Measurements from ENCODE around the gene KCNAB1. TPM values are rescaled to one million over a fixed set of nuclear protein-coding genes. Genes with fewer than 3 reads are reported as not detected.

Gene KCNAB1
- total RNA-seq, 3 donors from 2014 or later (not counting 1 experiment from before 2014, with no cell fraction given) = not detected

GRCh38 chr3:156575641-156576040, 455.3 kb downstream of the KCNAB1 start:
- Histone ChIP-seq H3K4me3 (ENCODE audit: low read length) (no peak overlapping the region), H3K9me3 (ENCODE audit: control insufficient read depth, insufficient read depth, low read length) (no peaks in the 10 kb centered on the region), H3K36me3 (ENCODE audit: control insufficient read depth, insufficient read depth, low read length) (no peaks in the 10 kb centered on the region), H3K4me1 (ENCODE audit: control insufficient read depth, insufficient read depth, low read length) (no peaks in the 10 kb centered on the region), H3K27me3 (ENCODE audit: control insufficient read depth, insufficient read depth, low read length) (no peaks in the 10 kb centered on the region), H3K27ac (ENCODE audit: low read length) (no peak overlapping the region)
- Mint-ChIP-seq H3K4me1 (no peaks in the 10 kb centered on the region), H3K36me3 (no peaks in the 10 kb centered on the region), H3K4me3 (no peak overlapping the region), H3K9me3 (no peaks in the 10 kb centered on the region), H3K27ac (no peak overlapping the region), H3K27me3 (ENCODE audit: low read depth in 2 of 2) (peaks cover 23 to 40% of the 10 kb centered on the region in 2 donors)
- intact Hi-C loops (cut with micrococcal nuclease) = no loop called here
- WGBS (ENCODE audit: insufficient coverage) = 91% methylated on average over 3 of the region's 3 CpGs
- no peak for TF ChIP-seq CTCF (IDR thresholded peaks at IDR 0.05)
- DNase-seq (no peak), ATAC-seq (no peak)

GRCh38 chr3:156576051-156576450, 455.7 kb downstream of the KCNAB1 start:
- intact Hi-C loops (cut with micrococcal nuclease) = no loop called here
- Mint-ChIP-seq H3K27ac (no peak overlapping the region), H3K4me1 (no peaks in the 10 kb centered on the region), H3K9me3 (no peaks in the 10 kb centered on the region), H3K27me3 (ENCODE audit: low read depth in 2 of 2) (peaks cover 23 to 40% of the 10 kb centered on the region in 2 donors), H3K4me3 (no peak overlapping the region), H3K36me3 (no peaks in the 10 kb centered on the region)
- Histone ChIP-seq H3K27me3 (ENCODE audit: control insufficient read depth, insufficient read depth, low read length) (no peaks in the 10 kb centered on the region), H3K36me3 (ENCODE audit: control insufficient read depth, insufficient read depth, low read length) (no peaks in the 10 kb centered on the region), H3K27ac (ENCODE audit: low read length) (no peak overlapping the region), H3K9me3 (ENCODE audit: control insufficient read depth, insufficient read depth, low read length) (no peaks in the 10 kb centered on the region), H3K4me1 (ENCODE audit: control insufficient read depth, insufficient read depth, low read length) (no peaks in the 10 kb centered on the region), H3K4me3 (ENCODE audit: low read length) (no peak overlapping the region)
- ATAC-seq (no peak), DNase-seq (no peak)
- WGBS (ENCODE audit: insufficient coverage) = 88% methylated on average over 2 of the region's 2 CpGs
- TF ChIP-seq CTCF (IDR thresholded peaks at IDR 0.05) = no peak

- Histone ChIP-seq H3K36me3 (ENCODE audit: control insufficient read depth, insufficient read depth, low read length) (no peaks in the 10 kb centered on the region), H3K9me3 (ENCODE audit: control insufficient read depth, insufficient read depth, low read length) (no peaks in the 10 kb centered on the region), H3K27ac (ENCODE audit: low read length) (no peak overlapping the region), H3K4me1 (ENCODE audit: control insufficient read depth, insufficient read depth, low read length) (no peaks in the 10 kb centered on the region), H3K27me3 (ENCODE audit: control insufficient read depth, insufficient read depth, low read length) (no peaks in the 10 kb centered on the region), H3K4me3 (ENCODE audit: low read length) (no peak overlapping the region)
- Mint-ChIP-seq H3K9me3 (no peaks in the 10 kb centered on the region), H3K27ac (no peak overlapping the region), H3K36me3 (no peaks in the 10 kb centered on the region), H3K4me3 (no peak overlapping the region), H3K27me3 (ENCODE audit: low read depth in 2 of 2) (peaks cover 20 to 35% of the 10 kb centered on the region in 2 donors), H3K4me1 (no peaks in the 10 kb centered on the region)
- intact Hi-C loops (cut with micrococcal nuclease) = no loop called here
- no peak for DNase-seq
- WGBS (ENCODE audit: insufficient coverage) = 86% methylated on average over 2 of the region's 2 CpGs
- TF ChIP-seq CTCF (IDR thresholded peaks at IDR 0.05) = no peak
- no peak for ATAC-seq
Observed at GRCh38 chr3:156576651-156577348, 456.4 kb downstream of the KCNAB1 start.

- Histone ChIP-seq H3K4me1 (ENCODE audit: control insufficient read depth, insufficient read depth, low read length) (no peaks in the 10 kb centered on the region), H3K36me3 (ENCODE audit: control insufficient read depth, insufficient read depth, low read length) (no peaks in the 10 kb centered on the region), H3K27me3 (ENCODE audit: control insufficient read depth, insufficient read depth, low read length) (no peaks in the 10 kb centered on the region), H3K4me3 (ENCODE audit: low read length) (no peak overlapping the region), H3K9me3 (ENCODE audit: control insufficient read depth, insufficient read depth, low read length) (no peaks in the 10 kb centered on the region), H3K27ac (ENCODE audit: low read length) (no peak overlapping the region)
- no peaks in the 10 kb centered on the region for H3K36me3 Mint-ChIP-seq
- peaks cover 14 to 26% of the 10 kb centered on the region in 2 donors for H3K27me3 Mint-ChIP-seq (ENCODE audit: low read depth in 2 of 2)
- H3K27ac Mint-ChIP-seq = no peak overlapping the region
- DNase-seq (no peak), ATAC-seq (no peak)
- no peaks in the 10 kb centered on the region for H3K4me1 Mint-ChIP-seq
- no peak for TF ChIP-seq CTCF (IDR thresholded peaks at IDR 0.05)
- no peak overlapping the region for H3K4me3 Mint-ChIP-seq
- intact Hi-C loops (cut with micrococcal nuclease) = no loop called here
- no peaks in the 10 kb centered on the region for H3K9me3 Mint-ChIP-seq
Observed at GRCh38 chr3:156577736-156578135, 457.4 kb downstream of the KCNAB1 start.

Measured in natural killer cell (primary cell).